DOHH2 (cell line): ENCODE results near the gene ORAI1.

ENCODE experiments used
- H3F3A ChIP-seq: fragments of 200-600 bp; sonication (generic), shearing (Covaris generic); 2 replicates; pipeline ENCODE4 v1.6.0; 2016; ENCODE audit warnings: antibody characterized with exemption, mild to moderate bottlenecking; ENCODE audit not compliant: control insufficient read depth, insufficient read depth
- H3K27ac ChIP-seq: fragments of 200-600 bp; sonication (generic); 2 replicates; pipeline ENCODE4 v1.5.1; 2014; ENCODE audit warnings: low read depth, mild to moderate bottlenecking, low read length, moderate library complexity
- H3K27me3 ChIP-seq: fragments of 200-600 bp; sonication (generic); 2 replicates; pipeline ENCODE4 v1.6.1; 2014; ENCODE audit warnings: mild to moderate bottlenecking, low read length, mixed read lengths; ENCODE audit not compliant: control insufficient read depth
- H3K36me3 ChIP-seq: fragments of 200-600 bp; sonication (generic); 2 replicates; pipeline ENCODE4 v1.6.1; 2014; ENCODE audit warnings: mild to moderate bottlenecking, low read length, moderate library complexity, mixed read lengths; ENCODE audit not compliant: control insufficient read depth
- H3K4me1 ChIP-seq: fragments of 200-600 bp; sonication (generic); 2 replicates; pipeline ENCODE4 v1.6.1; 2014; ENCODE audit warnings: mild to moderate bottlenecking, low read length, mixed read lengths; ENCODE audit not compliant: control insufficient read depth
- H3K4me2 ChIP-seq: fragments of 200-600 bp; sonication (generic); 2 replicates; pipeline ENCODE4 v1.6.0; 2014; ENCODE audit warnings: mild to moderate bottlenecking, low read length, moderate library complexity
- H3K4me3 ChIP-seq: fragments of 200-600 bp; sonication (generic); 2 replicates; pipeline ENCODE4 v1.5.1; 2014; ENCODE audit warnings: mild to moderate bottlenecking, low read length, mixed read lengths
- H3K79me2 ChIP-seq: fragments of 200-600 bp; sonication (generic); 2 replicates; pipeline ENCODE4 v1.6.1; 2014; ENCODE audit warnings: mild to moderate bottlenecking, low read length, mixed read lengths; ENCODE audit not compliant: control insufficient read depth
- H3K9me2 ChIP-seq: fragments of 200-600 bp; sonication (generic); replicated peaks from 2 replicates; pipeline ENCODE4 v1.6.1; 2014; ENCODE audit warnings: mild to moderate bottlenecking, low read length, mixed read lengths; ENCODE audit not compliant: control insufficient read depth
- H3K9me3 ChIP-seq: fragments of 200-600 bp; sonication (generic); 2 replicates; pipeline ENCODE4 v1.6.1; 2014; ENCODE audit warnings: antibody characterized with exemption, low read length, mixed read lengths; ENCODE audit not compliant: control insufficient read depth, insufficient read depth
- H4K20me1 ChIP-seq: fragments of 200-600 bp; sonication (generic); 2 replicates; pipeline ENCODE4 v1.6.0; 2014; ENCODE audit warnings: low read depth, mild to moderate bottlenecking, antibody characterized with exemption, low read length, moderate library complexity; ENCODE audit not compliant: control insufficient read depth, insufficient read depth
- EZH2phosphoT487 ChIP-seq: fragments of 200-600 bp; sonication (generic); IDR thresholded peaks from 2 replicates; pipeline ENCODE4 v1.6.1; 2017; ENCODE audit warnings: borderline replicate concordance, mild to moderate bottlenecking, antibody characterized with exemption, low read length, moderate library complexity, mixed read lengths
- TF ChIP-seq, protein P1 (sequence below): fragments of 200-600 bp; sonication (generic); IDR thresholded peaks from one replicate; pipeline ENCODE4 v1.5.1; 2014; ENCODE audit warnings: antibody characterized with exemption, mild to moderate bottlenecking, low read depth, low read length; ENCODE audit not compliant: poor library complexity, severe bottlenecking

The ORAI1 gene

DNA sequence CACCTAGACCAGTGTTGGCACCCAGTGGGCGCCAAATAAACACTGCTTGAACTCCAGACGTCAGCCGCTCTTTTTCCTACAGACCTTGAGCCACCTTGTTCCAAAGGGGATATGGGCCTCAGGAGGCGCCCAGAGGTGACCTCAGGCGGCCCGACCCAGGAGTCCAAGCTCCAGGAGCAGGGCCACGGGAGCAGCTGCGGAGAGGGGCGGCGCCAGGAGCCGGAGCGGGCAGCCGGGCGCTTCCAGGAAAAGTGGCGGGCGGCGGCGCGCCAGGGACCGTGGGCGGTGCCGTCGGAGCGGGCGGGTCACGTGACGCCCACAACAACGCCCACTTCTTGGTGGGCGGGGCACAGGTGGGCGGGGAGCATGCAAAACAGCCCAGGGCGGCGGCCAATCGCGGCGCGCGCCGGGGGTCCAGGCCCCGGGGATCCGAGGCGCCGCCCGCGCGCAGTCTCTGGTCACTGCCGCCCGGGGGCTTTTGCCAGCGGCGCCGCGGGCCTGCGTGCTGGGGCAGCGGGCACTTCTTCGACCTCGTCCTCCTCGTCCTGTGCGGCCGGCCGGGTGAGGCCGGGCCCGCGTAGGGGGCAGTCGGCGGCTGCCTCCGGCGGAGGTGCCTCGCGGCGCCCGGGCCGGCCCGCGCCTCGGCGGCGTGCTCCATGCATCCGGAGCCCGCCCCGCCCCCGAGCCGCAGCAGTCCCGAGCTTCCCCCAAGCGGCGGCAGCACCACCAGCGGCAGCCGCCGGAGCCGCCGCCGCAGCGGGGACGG lies at the start of gene ORAI1:
TSS of gene ORAI1 (plus strand) at position 444 of the 766 bp plus-strand sequence.
- H3K9me3 ChIP-seq = no peaks in the 10 kb centered on the region
- TF ChIP-seq EZH2phosphoT487 = no peak
- TF ChIP-seq, protein P1, sequence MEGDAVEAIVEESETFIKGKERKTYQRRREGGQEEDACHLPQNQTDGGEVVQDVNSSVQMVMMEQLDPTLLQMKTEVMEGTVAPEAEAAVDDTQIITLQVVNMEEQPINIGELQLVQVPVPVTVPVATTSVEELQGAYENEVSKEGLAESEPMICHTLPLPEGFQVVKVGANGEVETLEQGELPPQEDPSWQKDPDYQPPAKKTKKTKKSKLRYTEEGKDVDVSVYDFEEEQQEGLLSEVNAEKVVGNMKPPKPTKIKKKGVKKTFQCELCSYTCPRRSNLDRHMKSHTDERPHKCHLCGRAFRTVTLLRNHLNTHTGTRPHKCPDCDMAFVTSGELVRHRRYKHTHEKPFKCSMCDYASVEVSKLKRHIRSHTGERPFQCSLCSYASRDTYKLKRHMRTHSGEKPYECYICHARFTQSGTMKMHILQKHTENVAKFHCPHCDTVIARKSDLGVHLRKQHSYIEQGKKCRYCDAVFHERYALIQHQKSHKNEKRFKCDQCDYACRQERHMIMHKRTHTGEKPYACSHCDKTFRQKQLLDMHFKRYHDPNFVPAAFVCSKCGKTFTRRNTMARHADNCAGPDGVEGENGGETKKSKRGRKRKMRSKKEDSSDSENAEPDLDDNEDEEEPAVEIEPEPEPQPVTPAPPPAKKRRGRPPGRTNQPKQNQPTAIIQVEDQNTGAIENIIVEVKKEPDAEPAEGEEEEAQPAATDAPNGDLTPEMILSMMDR = no peak
- H3K4me1 ChIP-seq = peaks cover 46% of the 10 kb centered on the region
- H3K4me2 ChIP-seq = peak within 1 kb of the TSS; percentile 99
- peak within 1 kb of the TSS; percentile 79 for H3K4me3 ChIP-seq
- no peaks in the 10 kb centered on the region for H3K27me3 ChIP-seq
- peaks cover 24% of the 10 kb centered on the region for H3K36me3 ChIP-seq
- H3K9me2 ChIP-seq = no peaks in the 10 kb centered on the region
- peaks cover 45% of the 10 kb centered on the region for H3K79me2 ChIP-seq
- H4K20me1 ChIP-seq = peaks cover 7% of the 10 kb centered on the region
- H3K27ac ChIP-seq = peak within 1 kb of the TSS; percentile 67
- H3F3A ChIP-seq = no peaks in the 10 kb centered on the region

GRCh38 chr12:121576851-121577391 lies 49.4 kb upstream of the ORAI1 start:
- H3K4me2 ChIP-seq = peak overlapping the region; percentile 80; the same call in 1 of the 2 replicates
- H4K20me1 ChIP-seq = no peaks in the 10 kb centered on the region
- H3K9me3 ChIP-seq = no peaks in the 10 kb centered on the region
- TF ChIP-seq, protein P1 = no peak
- TF ChIP-seq EZH2phosphoT487 = no peak
- H3K27ac ChIP-seq = no peak overlapping the region
- peaks cover 25% of the 10 kb centered on the region for H3K36me3 ChIP-seq
- H3K79me2 ChIP-seq = peaks cover 5% of the 10 kb centered on the region
- H3K4me1 ChIP-seq = peaks cover 31% of the 10 kb centered on the region
- H3K9me2 ChIP-seq = no peaks in the 10 kb centered on the region
- H3K4me3 ChIP-seq = no peak overlapping the region; the same call in 1 of the 2 replicates
- H3K27me3 ChIP-seq = no peaks in the 10 kb centered on the region
- H3F3A ChIP-seq = peaks cover 8% of the 10 kb centered on the region; the same call in 1 of the 2 replicates

- Histone ChIP-seq H3K79me2 (peaks cover 8% of the 10 kb centered on the region), H3K9me3 (no peaks in the 10 kb centered on the region), H3K4me3 (peak overlapping the region; percentile 15; the same call in 1 of the 2 replicates), H4K20me1 (no peaks in the 10 kb centered on the region), H3K4me2 (peak overlapping the region; percentile 80), H3K27me3 (no peaks in the 10 kb centered on the region), H3K9me2 (no peaks in the 10 kb centered on the region), H3F3A (peaks cover 8% of the 10 kb centered on the region; the same call in 1 of the 2 replicates), H3K4me1 (peaks cover 38% of the 10 kb centered on the region), H3K36me3 (peaks cover 25% of the 10 kb centered on the region), H3K27ac (no peak overlapping the region)
- TF ChIP-seq, protein P1 = no peak
- no peak for TF ChIP-seq EZH2phosphoT487
These were observed 48.7 kb upstream of the ORAI1 start for GRCh38 chr12:121577443-121578180.
